OCI-LY3 (cell line): ENCODE results near the gene MSL1.

Source experiments
- EZH2phosphoT487 ChIP-seq: fragments of 200-600 bp; shearing (Covaris generic); IDR thresholded peaks from 2 replicates; pipeline ENCODE4 v1.6.1; 2018; ENCODE audit warnings: antibody characterized with exemption, mixed run types, low read depth
- TF ChIP-seq, protein P1 (sequence below): fragments of 200-600, 300-600 bp; sonication (generic); IDR thresholded peaks from 2 replicates; pipeline ENCODE4 v1.5.1; 2014; ENCODE audit warnings: antibody characterized with exemption, low read length, low read depth

DNA sequence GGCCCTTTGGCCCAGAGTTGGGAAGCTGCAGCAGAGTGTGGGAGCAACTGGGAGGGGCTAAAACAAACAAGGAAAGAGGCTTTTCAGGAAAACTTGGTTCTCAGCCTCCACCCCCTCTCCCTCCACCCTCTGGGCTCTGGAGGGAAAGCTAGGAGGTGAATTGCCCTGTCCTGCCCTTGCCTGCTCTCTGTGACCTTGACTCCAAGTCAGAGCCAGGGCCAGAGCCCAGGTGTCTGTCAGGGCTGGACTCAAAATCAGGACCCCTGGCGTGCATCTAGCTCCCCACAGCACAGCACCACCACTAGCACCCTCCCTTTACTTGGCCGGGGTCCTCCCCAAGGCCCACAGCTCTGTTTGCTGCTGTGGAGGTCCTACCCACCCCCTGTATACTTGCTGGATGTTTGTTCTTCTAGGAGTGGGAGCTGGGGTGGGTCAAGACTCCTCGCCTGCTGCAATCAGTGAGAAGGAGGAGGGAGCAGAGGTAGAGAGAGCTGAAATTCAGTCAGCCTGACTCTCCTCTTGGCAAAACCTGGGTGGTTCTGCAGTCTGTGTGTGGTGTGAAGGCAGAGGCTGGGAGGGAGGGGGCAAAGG is 18.6 kb upstream of the MSL1 start:
- TF ChIP-seq EZH2phosphoT487 = no peak
- TF ChIP-seq, protein P1, sequence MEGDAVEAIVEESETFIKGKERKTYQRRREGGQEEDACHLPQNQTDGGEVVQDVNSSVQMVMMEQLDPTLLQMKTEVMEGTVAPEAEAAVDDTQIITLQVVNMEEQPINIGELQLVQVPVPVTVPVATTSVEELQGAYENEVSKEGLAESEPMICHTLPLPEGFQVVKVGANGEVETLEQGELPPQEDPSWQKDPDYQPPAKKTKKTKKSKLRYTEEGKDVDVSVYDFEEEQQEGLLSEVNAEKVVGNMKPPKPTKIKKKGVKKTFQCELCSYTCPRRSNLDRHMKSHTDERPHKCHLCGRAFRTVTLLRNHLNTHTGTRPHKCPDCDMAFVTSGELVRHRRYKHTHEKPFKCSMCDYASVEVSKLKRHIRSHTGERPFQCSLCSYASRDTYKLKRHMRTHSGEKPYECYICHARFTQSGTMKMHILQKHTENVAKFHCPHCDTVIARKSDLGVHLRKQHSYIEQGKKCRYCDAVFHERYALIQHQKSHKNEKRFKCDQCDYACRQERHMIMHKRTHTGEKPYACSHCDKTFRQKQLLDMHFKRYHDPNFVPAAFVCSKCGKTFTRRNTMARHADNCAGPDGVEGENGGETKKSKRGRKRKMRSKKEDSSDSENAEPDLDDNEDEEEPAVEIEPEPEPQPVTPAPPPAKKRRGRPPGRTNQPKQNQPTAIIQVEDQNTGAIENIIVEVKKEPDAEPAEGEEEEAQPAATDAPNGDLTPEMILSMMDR = no peak
